ENCODE measurements around the gene KIAA0586. TPM values are rescaled to one million over a fixed set of nuclear protein-coding genes. Genes with fewer than 3 reads are reported as not detected.

Gene KIAA0586
- total RNA-seq, 1 experiment from 2014 or later, result 20.9 TPM

DNA sequence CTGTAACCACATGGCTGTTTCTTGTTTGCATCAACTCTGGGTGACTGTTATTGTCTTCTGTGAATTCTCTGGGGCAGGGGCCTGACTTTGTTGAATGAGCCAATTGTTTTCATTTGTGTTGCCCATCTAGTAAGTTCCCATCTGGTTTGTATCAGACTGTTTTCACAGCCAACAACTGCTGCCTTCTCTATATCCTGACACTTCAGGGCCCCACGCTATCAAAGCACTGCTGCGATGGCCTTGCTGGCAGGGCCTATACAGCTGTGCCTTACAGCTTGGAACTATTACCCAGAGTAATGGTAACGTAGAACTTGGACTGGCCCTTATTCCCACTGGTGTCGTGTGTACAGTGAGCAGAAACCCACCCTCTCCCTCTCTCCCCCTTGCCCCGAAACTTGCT is 105.9 kb downstream of the KIAA0586 start:
- H2BK12ac ChIP-seq (ENCODE audit: insufficient read length, low read depth, low read length), result no peak overlapping the region
- no peaks in the 10 kb centered on the region for H3K27me3 ChIP-seq (ENCODE audit: insufficient read depth, low read length)
- no peak overlapping the region for H2BK15ac ChIP-seq (ENCODE audit: low read depth, low read length)
- H2AK5ac ChIP-seq (ENCODE audit: insufficient read length, low read length), result no peak overlapping the region
- H3K9me3 Mint-ChIP-seq, result peaks cover 14 to 16% of the 10 kb centered on the region in 2 experiments
- peak overlapping the region in 1 of 3 experiments; percentile 80; a peak in 2 of 7 replicates for H3K27ac Mint-ChIP-seq
- TF ChIP-seq, protein P1, sequence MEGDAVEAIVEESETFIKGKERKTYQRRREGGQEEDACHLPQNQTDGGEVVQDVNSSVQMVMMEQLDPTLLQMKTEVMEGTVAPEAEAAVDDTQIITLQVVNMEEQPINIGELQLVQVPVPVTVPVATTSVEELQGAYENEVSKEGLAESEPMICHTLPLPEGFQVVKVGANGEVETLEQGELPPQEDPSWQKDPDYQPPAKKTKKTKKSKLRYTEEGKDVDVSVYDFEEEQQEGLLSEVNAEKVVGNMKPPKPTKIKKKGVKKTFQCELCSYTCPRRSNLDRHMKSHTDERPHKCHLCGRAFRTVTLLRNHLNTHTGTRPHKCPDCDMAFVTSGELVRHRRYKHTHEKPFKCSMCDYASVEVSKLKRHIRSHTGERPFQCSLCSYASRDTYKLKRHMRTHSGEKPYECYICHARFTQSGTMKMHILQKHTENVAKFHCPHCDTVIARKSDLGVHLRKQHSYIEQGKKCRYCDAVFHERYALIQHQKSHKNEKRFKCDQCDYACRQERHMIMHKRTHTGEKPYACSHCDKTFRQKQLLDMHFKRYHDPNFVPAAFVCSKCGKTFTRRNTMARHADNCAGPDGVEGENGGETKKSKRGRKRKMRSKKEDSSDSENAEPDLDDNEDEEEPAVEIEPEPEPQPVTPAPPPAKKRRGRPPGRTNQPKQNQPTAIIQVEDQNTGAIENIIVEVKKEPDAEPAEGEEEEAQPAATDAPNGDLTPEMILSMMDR (conservative IDR thresholded peaks at IDR 0.05), result no peak
- H4K8ac ChIP-seq (replicated peaks; ENCODE audit: insufficient read length, low read depth, low read length), result no peak overlapping the region
- H3K14ac ChIP-seq (ENCODE audit: insufficient read depth, low read length), result no peak overlapping the region
- no peaks in the 10 kb centered on the region for H3K27me3 Mint-ChIP-seq (ENCODE audit: low read depth)
- no peak overlapping the region for H2BK120ac ChIP-seq (ENCODE audit: low read depth, low read length, poor library complexity, severe bottlenecking)
- peaks cover 0 to 9% (median 2%) of the 10 kb centered on the region in 3 experiments; a peak in 6 of 7 replicates for H3K36me3 Mint-ChIP-seq (ENCODE audit: insufficient read depth in 1 of 3, low read depth in 3 of 3)
- no peak overlapping the region for H2BK5ac ChIP-seq (ENCODE audit: insufficient read length, low read length)
- H3K23ac ChIP-seq (ENCODE audit: insufficient read length, low read depth, low read length), result no peak overlapping the region
- no peak overlapping the region for H2BK20ac ChIP-seq (ENCODE audit: low read depth, low read length, poor library complexity, severe bottlenecking)
- no CpG with 5 or more reads among the region's 5 CpGs for WGBS (ENCODE audit: extremely low coverage, insufficient read length, low lambda C conversion rate)
- no peak overlapping the region for H3K56ac ChIP-seq (ENCODE audit: insufficient read length, low read depth, low read length)
- no peaks in the 10 kb centered on the region for H3K79me1 ChIP-seq (ENCODE audit: insufficient read depth, low read depth, low read length, poor library complexity, severe bottlenecking)
- H4K91ac ChIP-seq (ENCODE audit: insufficient read length, low read depth, low read length), result no peak overlapping the region
- no peak overlapping the region for H3T11ph ChIP-seq (ENCODE audit: low read length)
- H2AFZ ChIP-seq (ENCODE audit: low read length), result no peak overlapping the region
- H3K27ac ChIP-seq (ENCODE audit: insufficient read length, low read depth, low read length), result no peak overlapping the region
- H3K18ac ChIP-seq (ENCODE audit: insufficient read length, low read depth, low read length), result no peak overlapping the region
- no peaks in the 10 kb centered on the region for H3K9me3 ChIP-seq (ENCODE audit: control insufficient read depth, low read depth, low read length)
- no peaks in the 10 kb centered on the region for H3K23me2 ChIP-seq (ENCODE audit: insufficient read length, low read depth, low read length, poor library complexity, severe bottlenecking)
- H3K79me2 ChIP-seq (ENCODE audit: insufficient read depth, low read length), result no peaks in the 10 kb centered on the region
- no peak overlapping the region for H3K4ac ChIP-seq (ENCODE audit: low read depth, low read length)
- peak overlapping the region; percentile 87 for H4K5ac ChIP-seq (ENCODE audit: insufficient read length, low read depth, low read length)
- peaks cover 0 to 5% of the 10 kb centered on the region in 2 experiments; a peak in 1 of 4 replicates for H3K4me1 Mint-ChIP-seq
- DNase-seq, result no peak
- H3K9ac ChIP-seq (ENCODE audit: extremely low read depth, insufficient read length, low read length), result no peak overlapping the region
- H3K4me3 Mint-ChIP-seq, result no peak overlapping the region
- no peak overlapping the region for H3K4me2 ChIP-seq (ENCODE audit: insufficient read depth, insufficient read length, low read length)
- H3K4me1 ChIP-seq (ENCODE audit: insufficient read depth, low read length), result no peaks in the 10 kb centered on the region
- H4K20me1 ChIP-seq (ENCODE audit: control insufficient read depth, insufficient read depth, insufficient read length), result no peaks in the 10 kb centered on the region
